ENCODE data around the gene LYZL4. TPM values are rescaled to one million over a fixed set of nuclear protein-coding genes. Genes with fewer than 3 reads are reported as not detected.

Gene LYZL4
- polyA plus RNA-seq, 4 donors, result not detected

DNA sequence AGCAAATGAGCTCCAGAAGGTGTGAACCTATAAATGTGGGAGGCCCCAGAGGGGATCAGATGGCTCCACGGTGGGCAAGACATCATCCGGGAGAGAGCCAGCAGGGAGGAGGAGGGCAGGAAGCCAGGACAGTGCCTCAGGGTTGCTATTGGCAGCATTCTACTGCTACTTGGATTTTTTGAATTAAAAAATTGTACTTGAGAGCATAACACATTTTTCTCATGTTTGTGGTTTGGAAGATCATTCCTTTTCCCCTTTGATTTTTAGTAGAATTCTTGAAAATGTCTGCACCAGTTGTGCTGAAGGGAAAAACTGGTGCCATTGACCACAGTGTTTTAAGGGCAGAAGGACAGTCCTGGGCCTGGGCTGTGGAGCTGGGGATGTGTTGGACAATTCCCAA is 59.2 kb downstream of the LYZL4 start:
- peaks cover 0 to 2% of the 10 kb centered on the region in 2 donors for H3K9me3 ChIP-seq (ENCODE audit: control insufficient read depth in 2 of 2, insufficient read depth in 1 of 2, low read depth in 1 of 2, low read length in 1 of 2)
- FAIRE-seq (no peak), DNase-seq (no peak)
- peaks cover 0 to 7% (median 0%) of the 10 kb centered on the region in 3 donors for H3K27me3 ChIP-seq (ENCODE audit: control insufficient read depth in 3 of 3, insufficient read depth in 3 of 3, low read length in 3 of 3)
- no peaks in the 10 kb centered on the region for H3K36me3 ChIP-seq (ENCODE audit: control insufficient read depth in 3 of 3, insufficient read depth in 2 of 3, low read depth in 1 of 3, low read length in 3 of 3)
- WGBS, 3 donors, result 53 to 88% (median 76%) methylated on average over 2 of the region's 2 CpGs
- H3K4me3 ChIP-seq (ENCODE audit: low read depth in 1 of 3, low read length in 3 of 3), result no peak overlapping the region
- no peak overlapping the region for H3K27ac ChIP-seq (ENCODE audit: low read depth in 1 of 3, low read length in 2 of 3)
- no peaks in the 10 kb centered on the region for H3K4me1 ChIP-seq (ENCODE audit: control insufficient read depth in 3 of 3, insufficient read depth in 2 of 3, low read depth in 1 of 3, low read length in 2 of 3)

DNA sequence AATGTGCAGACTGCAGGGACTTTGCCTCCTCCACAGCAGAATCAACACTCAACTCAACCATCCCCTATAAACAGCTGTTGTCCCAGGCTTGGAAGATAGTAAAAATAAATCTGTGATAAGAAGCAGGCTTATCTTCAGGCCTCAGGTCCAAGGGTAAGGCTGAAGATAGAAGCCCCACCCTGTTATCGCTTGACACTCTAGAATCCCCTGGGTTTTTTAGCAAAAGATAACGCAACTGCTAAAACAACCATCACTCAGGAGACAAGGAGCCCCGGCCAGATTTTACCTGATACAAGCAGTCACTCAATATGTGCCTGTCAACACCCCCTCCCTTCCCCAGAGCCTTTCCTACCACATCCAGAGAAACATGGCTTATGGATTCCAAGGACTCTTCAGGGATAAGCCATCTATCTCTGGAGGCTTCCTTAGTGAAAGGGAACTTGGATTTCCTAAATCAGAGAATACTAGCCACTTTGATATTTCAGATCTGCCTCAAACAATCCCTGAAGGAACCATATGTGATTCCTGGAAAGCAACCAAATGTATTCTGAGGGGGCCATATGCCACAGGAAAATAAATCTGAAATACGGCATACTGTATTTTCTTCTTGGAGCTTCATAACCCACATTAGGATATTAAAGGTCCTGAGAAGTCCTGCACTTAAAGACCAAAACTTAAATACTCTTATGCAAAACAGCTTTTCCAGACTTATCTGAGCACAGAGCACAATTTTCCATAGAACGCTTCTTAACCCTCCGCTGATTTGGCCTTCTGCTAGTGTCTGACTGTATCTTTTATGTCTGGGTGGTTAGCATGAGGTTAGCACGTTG is 60.4 kb downstream of the LYZL4 start:
- FAIRE-seq (no peak), DNase-seq (peak; percentile 31 to 39)
- H3K36me3 ChIP-seq (ENCODE audit: control insufficient read depth in 3 of 3, insufficient read depth in 2 of 3, low read depth in 1 of 3, low read length in 3 of 3), result no peaks in the 10 kb centered on the region
- H3K9me3 ChIP-seq (ENCODE audit: control insufficient read depth in 2 of 2, insufficient read depth in 1 of 2, low read depth in 1 of 2, low read length in 1 of 2), result no peaks in the 10 kb centered on the region
- 54 to 76% (median 64%) methylated on average over 7 of the region's 7 CpGs for WGBS, 3 donors
- no peaks in the 10 kb centered on the region for H3K4me1 ChIP-seq (ENCODE audit: control insufficient read depth in 3 of 3, insufficient read depth in 2 of 3, low read depth in 1 of 3, low read length in 2 of 3)
- H3K27ac ChIP-seq (ENCODE audit: low read depth in 1 of 3, low read length in 2 of 3), result no peak overlapping the region
- no peak overlapping the region for H3K4me3 ChIP-seq (ENCODE audit: low read depth in 1 of 3, low read length in 3 of 3)
- H3K27me3 ChIP-seq (ENCODE audit: control insufficient read depth in 3 of 3, insufficient read depth in 3 of 3, low read length in 3 of 3), result peaks cover 0 to 7% (median 0%) of the 10 kb centered on the region in 3 donors

GRCh38 chr3:42347928-42348327 is 62.5 kb downstream of the LYZL4 start:
- FAIRE-seq, result no peak
- Histone ChIP-seq H3K9me3 (ENCODE audit: control insufficient read depth in 2 of 2, insufficient read depth in 1 of 2, low read depth in 1 of 2, low read length in 1 of 2) (no peaks in the 10 kb centered on the region), H3K27ac (ENCODE audit: low read depth in 1 of 3, low read length in 2 of 3) (no peak overlapping the region), H3K4me1 (ENCODE audit: control insufficient read depth in 3 of 3, insufficient read depth in 2 of 3, low read depth in 1 of 3, low read length in 2 of 3) (no peaks in the 10 kb centered on the region), H3K27me3 (ENCODE audit: control insufficient read depth in 3 of 3, insufficient read depth in 3 of 3, low read length in 3 of 3) (no peaks in the 10 kb centered on the region), H3K36me3 (ENCODE audit: control insufficient read depth in 3 of 3, insufficient read depth in 2 of 3, low read depth in 1 of 3, low read length in 3 of 3) (no peaks in the 10 kb centered on the region), H3K4me3 (ENCODE audit: low read depth in 1 of 3, low read length in 3 of 3) (no peak overlapping the region)
- WGBS, 3 donors, result 81 to 91% (median 89%) methylated on average over 2 of the region's 2 CpGs
- DNase-seq, result no peak

Other genes starting within 250 kb of the LYZL4 start
- 10 to 100 TPM in 3 of 4 donors, under 1 TPM in 1; 0.89 to 44.9 (median 22.9) TPM for gene CCK, start 144.4 kb downstream of the LYZL4 start, polyA plus RNA-seq
- 100 to 1,000 TPM in 1 of 4 donors, 10 to 100 TPM in 3; 32.1 to 114 (median 75.8) TPM for gene VIPR1, start 92.0 kb upstream of the LYZL4 start, polyA plus RNA-seq
- 10 to 100 TPM; 24.1 to 49.9 (median 39.5) TPM for gene SEC22C, start 171.4 kb upstream of the LYZL4 start, polyA plus RNA-seq
- 10 to 100 TPM; 41.9 to 87.9 (median 60.4) TPM for gene SS18L2, start 180.2 kb upstream of the LYZL4 start, polyA plus RNA-seq
- gene NKTR, start 190.1 kb upstream of the LYZL4 start, polyA plus RNA-seq, result 100 to 1,000 TPM in 1 of 4 donors, 10 to 100 TPM in 3; 11.3 to 122 (median 18.3) TPM
- 10 to 100 TPM in 1 of 4 donors, 1 to 10 TPM in 2, under 1 TPM in 1; 0.89 to 11.4 (median 7.8) TPM for gene ZBTB47, start 243.1 kb upstream of the LYZL4 start, polyA plus RNA-seq